Uterus (tissue), 2 donors: ENCODE results near the gene TMEM191B.
"Not testable (repeated sequence)": the region's sequence is repeated elsewhere in the genome, so short reads cannot be mapped to it uniquely, and the experiment has no call there.

Experiments used
- CTCF ChIP-seq, 4 experiments: fragments of 200-600 bp in 2 of 4; fragments of 450-650 bp in 2 of 4; sonication (generic) in 2 of 4; IDR thresholded peaks; one replicate each; pipeline ENCODE4 v1.5.1; 2016 to 2019; ENCODE audit warnings: antibody characterized with exemption in 4 of 4, mild to moderate bottlenecking in 2 of 4, moderate library complexity in 1 of 4
- POLR2A ChIP-seq, 2 donors: fragments of 450-650 bp; IDR thresholded peaks; one replicate each; pipeline ENCODE4 v1.6.1; 2016; ENCODE audit warnings: antibody characterized with exemption in 2 of 2, mild to moderate bottlenecking in 1 of 2, moderate library complexity in 1 of 2

- not testable (repeated sequence) for TF ChIP-seq CTCF, POLR2A (IDR thresholded peaks at IDR 0.05)
These were observed 30.9 kb downstream of the TMEM191B start for GRCh38 chr22:18558516-18558915.
